HG02763 (cell line): ENCODE results near the gene CPEB2.

Source experiments
- ATAC-seq: cut with Tn5 transposase; IDR thresholded peaks from one replicate; pipeline ENCODE4 v1.9.1; 2021; ENCODE audit warnings: mild to moderate bottlenecking, moderate library complexity; ENCODE audit not compliant: unreplicated experiment

CPEB2 gene

GRCh38 chr4:15116509-15117079 is 114.3 kb downstream of the CPEB2 start:
- no peak for ATAC-seq

GRCh38 chr4:15117270-15117946 is 115.1 kb downstream of the CPEB2 start:
- ATAC-seq: no peak

DNA sequence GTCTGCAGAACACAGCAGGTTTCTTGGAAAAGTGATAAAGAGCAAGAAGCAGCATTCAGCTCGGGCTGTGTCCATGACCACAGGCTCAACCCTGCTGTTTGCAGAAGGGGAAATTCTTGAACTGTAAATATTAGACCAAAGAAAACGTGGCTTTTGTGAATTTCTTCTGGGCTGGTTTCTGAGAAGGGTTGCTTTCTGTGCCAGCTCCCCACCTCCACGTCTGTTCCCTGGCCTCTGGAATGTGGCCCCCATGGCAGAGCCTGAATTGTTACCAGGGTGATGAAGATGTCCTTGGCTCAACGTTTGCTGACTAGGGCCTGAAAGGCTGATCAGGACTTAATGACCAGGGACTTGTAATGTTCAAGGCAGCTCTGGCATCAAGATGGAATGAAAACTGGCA is 116.0 kb downstream of the CPEB2 start:
- ATAC-seq: no peak
